ENCODE results near the gene SEL1L3.

GRCh38 chr4:25821267-25821666, 41.5 kb downstream of the SEL1L3 start:
- no peak for TF ChIP-seq EP300 (IDR thresholded peaks at IDR 0.05; ENCODE audit: borderline replicate concordance in 1 of 2, low read depth in 1 of 2, low read length in 1 of 2)
- no peak for TF ChIP-seq CTCF (IDR thresholded peaks at IDR 0.05)
